ENCODE measurements around the gene DENND5B. TPM values are rescaled to one million over a fixed set of nuclear protein-coding genes. Genes with fewer than 3 reads are reported as not detected.
"Not testable (repeated sequence)": the region's sequence is repeated elsewhere in the genome, so short reads cannot be mapped to it uniquely, and the experiment has no call there.

DENND5B gene
- total and polyA plus RNA-seq, 3 experiments from 2014 or later: 0.04 TPM; not detected in 2

GRCh38 chr12:31574803-31575575 is 15.9 kb downstream of the DENND5B start:
- POLR2A ChIA-PET: no interaction called here
- Mint-ChIP-seq H3K9me3 (peaks cover 0 to 2% (median 0%) of the 10 kb centered on the region in 5 donors), H3K4me1 (no peaks in the 10 kb centered on the region), H3K36me3 (no peaks in the 10 kb centered on the region), H3K27ac (no peak overlapping the region), H3K27me3 (peaks cover 8 to 25% of the 10 kb centered on the region in 2 donors), H3K4me3 (no peak overlapping the region)
- H3K27me3 ChIP-seq (ENCODE audit: insufficient read depth, low read length, poor library complexity, severe bottlenecking): no peaks in the 10 kb centered on the region
- H3K4me1 ChIP-seq (ENCODE audit: insufficient read depth, low read length): no peaks in the 10 kb centered on the region
- no peak for DNase-seq
- H3K4me3 ChIP-seq (ENCODE audit: low read length): no peak overlapping the region
- CTCF ChIA-PET: no interaction called here
- no peaks in the 10 kb centered on the region for H3K9me3 ChIP-seq (ENCODE audit: low read length)
- H3K36me3 ChIP-seq (ENCODE audit: insufficient read depth, low read length): no peaks in the 10 kb centered on the region
- no peak overlapping the region for H3K27ac ChIP-seq (ENCODE audit: low read depth, low read length)

DNA sequence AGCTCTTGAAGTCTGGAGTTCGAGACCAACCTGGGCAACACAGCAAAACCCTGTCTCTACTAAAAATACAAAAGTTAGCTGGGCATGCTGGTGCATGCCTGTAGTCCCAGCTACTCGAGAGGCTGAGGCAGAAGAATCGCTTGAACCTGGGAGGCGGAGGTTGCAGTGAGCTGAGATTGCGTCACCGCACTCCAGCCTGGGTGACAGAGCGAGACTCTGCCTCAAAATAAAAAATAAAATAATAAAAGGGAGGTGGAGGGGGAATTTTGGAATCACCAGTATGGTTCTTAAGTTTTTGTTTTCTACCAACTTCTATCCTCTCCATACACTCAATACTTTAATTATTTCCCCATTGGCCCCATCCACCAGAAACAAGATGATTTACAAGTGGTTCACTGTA is 16.6 kb downstream of the DENND5B start:
- H3K27ac ChIP-seq (ENCODE audit: low read depth, low read length); H3K36me3 Mint-ChIP-seq; DNase-seq; H3K27ac Mint-ChIP-seq; H3K4me3 Mint-ChIP-seq; H3K4me1 ChIP-seq (ENCODE audit: insufficient read depth, low read length); H3K9me3 Mint-ChIP-seq; POLR2A ChIA-PET; H3K4me3 ChIP-seq (ENCODE audit: low read length); CTCF ChIA-PET; H3K4me1 Mint-ChIP-seq; H3K9me3 ChIP-seq (ENCODE audit: low read length); H3K27me3 ChIP-seq (ENCODE audit: insufficient read depth, low read length, poor library complexity, severe bottlenecking); H3K36me3 ChIP-seq (ENCODE audit: insufficient read depth, low read length): not testable (repeated sequence)
- peaks cover 8 to 25% of the 10 kb centered on the region in 2 donors for H3K27me3 Mint-ChIP-seq

DNA sequence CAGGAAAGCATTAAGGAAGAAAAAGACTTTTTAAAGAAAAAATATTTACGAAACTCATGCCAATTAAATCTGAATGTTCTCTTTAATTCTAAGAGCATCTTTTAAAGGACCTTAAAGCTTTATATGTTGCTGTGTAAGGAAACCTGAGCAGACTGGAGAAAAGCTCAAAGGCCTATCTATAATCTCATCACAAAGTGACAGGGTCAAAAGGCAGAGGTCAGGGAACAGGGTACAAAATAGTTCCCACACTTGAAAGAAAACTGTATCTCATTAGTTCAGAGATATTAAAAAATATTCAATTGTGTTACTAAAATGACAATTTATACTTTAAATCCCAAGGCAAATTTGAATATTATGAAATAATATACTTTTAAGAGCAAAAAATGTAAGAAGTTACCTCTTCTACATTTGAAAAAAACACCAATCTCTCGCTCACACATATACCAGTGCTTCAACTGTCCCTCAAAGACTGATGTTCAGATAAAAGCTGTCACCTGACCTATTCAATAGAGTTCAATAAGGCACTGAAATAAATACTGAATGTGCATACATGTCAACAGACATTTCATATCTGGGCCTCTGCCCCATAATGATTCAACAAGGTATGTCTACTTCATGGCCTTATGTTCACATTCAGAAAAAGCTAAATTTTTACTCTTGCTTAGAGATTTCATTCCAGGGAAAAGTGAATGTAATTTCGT is 17.9 kb downstream of the DENND5B start:
- Mint-ChIP-seq H3K9me3 (peaks cover 0 to 2% (median 0%) of the 10 kb centered on the region in 5 donors), H3K4me1 (no peaks in the 10 kb centered on the region), H3K27ac (no peak overlapping the region), H3K4me3 (no peak overlapping the region), H3K27me3 (peaks cover 8 to 25% of the 10 kb centered on the region in 2 donors), H3K36me3 (no peaks in the 10 kb centered on the region)
- Histone ChIP-seq H3K27ac (ENCODE audit: low read depth, low read length) (no peak overlapping the region), H3K4me3 (ENCODE audit: low read length) (no peak overlapping the region), H3K36me3 (ENCODE audit: insufficient read depth, low read length) (no peaks in the 10 kb centered on the region), H3K27me3 (ENCODE audit: insufficient read depth, low read length, poor library complexity, severe bottlenecking) (no peaks in the 10 kb centered on the region), H3K4me1 (ENCODE audit: insufficient read depth, low read length) (no peaks in the 10 kb centered on the region), H3K9me3 (ENCODE audit: low read length) (no peaks in the 10 kb centered on the region)
- POLR2A ChIA-PET: no interaction called here
- CTCF ChIA-PET: interaction anchor here (0.6 kb wide), 1 partner anchor 65 kb away, joined by 3 read pairs; no protein-coding TSS in a partner anchor
- DNase-seq: no peak

GRCh38 chr12:31570880-31571279 is 20.1 kb downstream of the DENND5B start:
- no peaks in the 10 kb centered on the region for H3K9me3 Mint-ChIP-seq
- ChIA-PET CTCF (no interaction called here), POLR2A (no interaction called here)
- Histone ChIP-seq H3K27me3 (ENCODE audit: insufficient read depth, low read length, poor library complexity, severe bottlenecking) (no peaks in the 10 kb centered on the region), H3K27ac (ENCODE audit: low read depth, low read length) (no peak overlapping the region), H3K4me1 (ENCODE audit: insufficient read depth, low read length) (no peaks in the 10 kb centered on the region), H3K4me3 (ENCODE audit: low read length) (no peak overlapping the region), H3K9me3 (ENCODE audit: low read length) (no peaks in the 10 kb centered on the region), H3K36me3 (ENCODE audit: insufficient read depth, low read length) (no peaks in the 10 kb centered on the region)
- no peak overlapping the region for H3K27ac Mint-ChIP-seq
- H3K36me3 Mint-ChIP-seq: no peaks in the 10 kb centered on the region
- no peak for DNase-seq
- H3K27me3 Mint-ChIP-seq: peaks cover 8 to 25% of the 10 kb centered on the region in 2 donors
- H3K4me1 Mint-ChIP-seq: no peaks in the 10 kb centered on the region
- no peak overlapping the region for H3K4me3 Mint-ChIP-seq

DNA sequence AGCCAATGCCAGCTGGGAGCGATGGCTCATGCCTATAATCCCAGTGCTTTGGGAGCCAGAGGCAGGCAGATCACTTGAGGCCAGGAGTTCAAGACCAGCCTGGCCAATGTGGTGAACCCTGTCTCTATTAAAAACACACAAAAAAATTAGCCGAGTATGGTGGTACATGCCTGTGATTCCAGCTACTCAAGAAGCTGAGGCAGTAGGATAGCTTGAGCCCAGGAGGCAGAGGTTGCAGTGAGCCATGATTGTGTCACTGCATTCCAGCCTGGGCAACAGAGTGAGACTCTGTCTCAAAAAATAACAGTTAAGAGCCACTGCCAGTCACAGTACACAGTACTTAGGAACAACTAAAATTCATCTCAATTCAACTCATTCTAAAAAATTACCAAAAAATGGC is 21.4 kb downstream of the DENND5B start:
- H3K4me1 ChIP-seq (ENCODE audit: insufficient read depth, low read length); H3K27ac ChIP-seq (ENCODE audit: low read depth, low read length); H3K9me3 Mint-ChIP-seq; H3K4me1 Mint-ChIP-seq; H3K36me3 Mint-ChIP-seq; H3K36me3 ChIP-seq (ENCODE audit: insufficient read depth, low read length); H3K9me3 ChIP-seq (ENCODE audit: low read length); DNase-seq; H3K27ac Mint-ChIP-seq; H3K4me3 ChIP-seq (ENCODE audit: low read length); POLR2A ChIA-PET; H3K4me3 Mint-ChIP-seq; H3K27me3 ChIP-seq (ENCODE audit: insufficient read depth, low read length, poor library complexity, severe bottlenecking): not testable (repeated sequence)
- CTCF ChIA-PET: interaction anchor here (0.6 kb wide), 1 partner anchor 100 kb away, joined by 3 read pairs; no protein-coding TSS in a partner anchor
- H3K27me3 Mint-ChIP-seq: peaks cover 8 to 33% of the 10 kb centered on the region in 2 donors

- no peak overlapping the region for H3K4me3 Mint-ChIP-seq
- H3K27me3 Mint-ChIP-seq: peaks cover 3 to 32% of the 10 kb centered on the region in 2 donors
- H3K27me3 ChIP-seq (ENCODE audit: insufficient read depth, low read length, poor library complexity, severe bottlenecking): no peaks in the 10 kb centered on the region
- H3K4me3 ChIP-seq (ENCODE audit: low read length): no peak overlapping the region
- CTCF ChIA-PET: no interaction called here
- no peaks in the 10 kb centered on the region for H3K4me1 Mint-ChIP-seq
- no peak overlapping the region for H3K27ac ChIP-seq (ENCODE audit: low read depth, low read length)
- DNase-seq: no peak
- POLR2A ChIA-PET: no interaction called here
- H3K27ac Mint-ChIP-seq: peak overlapping the region in 1 of 8 donors; percentile 18
- H3K36me3 ChIP-seq (ENCODE audit: insufficient read depth, low read length): no peaks in the 10 kb centered on the region
- H3K9me3 ChIP-seq (ENCODE audit: low read length): no peaks in the 10 kb centered on the region
- no peaks in the 10 kb centered on the region for H3K36me3 Mint-ChIP-seq
- H3K4me1 ChIP-seq (ENCODE audit: insufficient read depth, low read length): no peaks in the 10 kb centered on the region
- no peaks in the 10 kb centered on the region for H3K9me3 Mint-ChIP-seq
Measured at GRCh38 chr12:31568498-31568897, 22.4 kb downstream of the DENND5B start.

- Histone ChIP-seq H3K27me3 (ENCODE audit: insufficient read depth, low read length, poor library complexity, severe bottlenecking) (no peaks in the 10 kb centered on the region), H3K4me3 (ENCODE audit: low read length) (no peak overlapping the region), H3K36me3 (ENCODE audit: insufficient read depth, low read length) (no peaks in the 10 kb centered on the region), H3K27ac (ENCODE audit: low read depth, low read length) (no peak overlapping the region), H3K4me1 (ENCODE audit: insufficient read depth, low read length) (no peaks in the 10 kb centered on the region), H3K9me3 (ENCODE audit: low read length) (no peaks in the 10 kb centered on the region)
- H3K27ac Mint-ChIP-seq: no peak overlapping the region
- DNase-seq: no peak
- peaks cover 3 to 27% of the 10 kb centered on the region in 2 donors for H3K27me3 Mint-ChIP-seq
- POLR2A ChIA-PET: no interaction called here
- CTCF ChIA-PET: no interaction called here
- H3K36me3 Mint-ChIP-seq: no peaks in the 10 kb centered on the region
- no peaks in the 10 kb centered on the region for H3K4me1 Mint-ChIP-seq
- H3K4me3 Mint-ChIP-seq: no peak overlapping the region
- H3K9me3 Mint-ChIP-seq: no peaks in the 10 kb centered on the region
Measured at GRCh38 chr12:31567029-31567428, 23.9 kb downstream of the DENND5B start.

DNA sequence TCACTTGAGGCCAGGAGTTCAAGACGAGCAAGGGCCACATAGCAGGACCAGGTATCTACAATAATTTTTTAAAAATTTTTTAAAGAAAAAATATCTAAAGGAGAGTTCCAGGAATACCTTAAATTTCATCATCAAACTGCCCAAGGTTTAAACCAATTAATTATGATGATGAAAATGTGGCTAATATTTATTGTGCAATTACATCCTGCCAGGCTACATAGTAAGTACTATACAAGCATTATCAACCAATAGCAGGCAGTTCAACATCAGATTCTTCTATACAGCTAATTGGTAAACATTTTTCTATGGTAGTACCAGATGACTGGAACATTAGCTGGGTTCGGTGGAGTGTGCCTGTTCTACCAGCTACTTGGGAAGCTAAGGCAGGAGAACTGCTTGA is 24.4 kb downstream of the DENND5B start:
- CTCF ChIA-PET: no interaction called here
- Histone ChIP-seq H3K27me3 (ENCODE audit: insufficient read depth, low read length, poor library complexity, severe bottlenecking) (no peaks in the 10 kb centered on the region), H3K27ac (ENCODE audit: low read depth, low read length) (no peak overlapping the region), H3K9me3 (ENCODE audit: low read length) (no peaks in the 10 kb centered on the region), H3K4me3 (ENCODE audit: low read length) (no peak overlapping the region), H3K4me1 (ENCODE audit: insufficient read depth, low read length) (no peaks in the 10 kb centered on the region), H3K36me3 (ENCODE audit: insufficient read depth, low read length) (no peaks in the 10 kb centered on the region)
- Mint-ChIP-seq H3K4me3 (no peak overlapping the region), H3K36me3 (no peaks in the 10 kb centered on the region), H3K27ac (no peak overlapping the region), H3K9me3 (no peaks in the 10 kb centered on the region), H3K27me3 (peaks cover 3 to 26% of the 10 kb centered on the region in 2 donors), H3K4me1 (no peaks in the 10 kb centered on the region)
- no peak for DNase-seq
- POLR2A ChIA-PET: no interaction called here
